ENCODE results near the gene CAMKK2.

Gene CAMKK2

GRCh38 chr12:121223292-121224285, 72.9 kb downstream of the CAMKK2 start:
- DNase-seq (ENCODE audit: low spot score), result no peak
- no peak for TF ChIP-seq CTCF (IDR thresholded peaks at IDR 0.05)
- H3K4me3 ChIP-seq, result no peak overlapping the region
- no peak overlapping the region for H3K27ac ChIP-seq

- Histone ChIP-seq H3K4me3 (no peak overlapping the region), H3K27ac (no peak overlapping the region)
- no peak for DNase-seq (ENCODE audit: low spot score)
- TF ChIP-seq CTCF (IDR thresholded peaks at IDR 0.05), result no peak
Observed at GRCh38 chr12:121222847-121223246, 73.7 kb downstream of the CAMKK2 start.

- no peak for DNase-seq (ENCODE audit: low spot score)
Observed at GRCh38 chr12:121219353-121219986, 77.0 kb downstream of the CAMKK2 start.

GRCh38 chr12:121218588-121219352, 77.7 kb downstream of the CAMKK2 start:
- DNase-seq (ENCODE audit: low spot score), result no peak
- TF ChIP-seq CTCF (IDR thresholded peaks at IDR 0.05), result no peak
- H3K27ac ChIP-seq, result no peak overlapping the region

More at GRCh38 chr12:121219353-121219986, 77.0 kb downstream of the CAMKK2 start:
- no peak for TF ChIP-seq CTCF (IDR thresholded peaks at IDR 0.05)
- no peak overlapping the region for H3K27ac ChIP-seq
- no peak overlapping the region for H3K4me3 ChIP-seq

GRCh38 chr12:121217761-121218160, 78.7 kb downstream of the CAMKK2 start:
- no peak for DNase-seq (ENCODE audit: low spot score)
- Histone ChIP-seq H3K27ac (no peak overlapping the region), H3K4me3 (no peak overlapping the region)
- TF ChIP-seq CTCF (IDR thresholded peaks at IDR 0.05), result no peak

More at GRCh38 chr12:121218588-121219352, 77.7 kb downstream of the CAMKK2 start:
- no peak overlapping the region for H3K4me3 ChIP-seq

- Histone ChIP-seq H3K4me3 (no peak overlapping the region), H3K27ac (no peak overlapping the region)
- TF ChIP-seq CTCF (IDR thresholded peaks at IDR 0.05), result no peak
- no peak for DNase-seq (ENCODE audit: low spot score)
Observed at GRCh38 chr12:121217063-121217462, 79.4 kb downstream of the CAMKK2 start.
